H9 (cell line): ENCODE measurements around the gene HUNK. TPM values are rescaled to one million over a fixed set of nuclear protein-coding genes. Genes with fewer than 3 reads are reported as not detected.

Experiments used
- DNase-seq: peaks from one replicate; pipeline ENCODE4 v3.0.0-alpha.2; 2017
- H2AFZ ChIP-seq: one replicate; pipeline ENCODE4 v1.6.1; 2013; ENCODE audit warnings: mild to moderate bottlenecking, low read length, control low read depth, moderate library complexity
- H2AK5ac ChIP-seq: 2 replicates; pipeline ENCODE4 v1.6.1; 2013; ENCODE audit warnings: low read length, control low read depth, mixed read lengths; ENCODE audit not compliant: insufficient read length
- H2BK120ac ChIP-seq: one replicate; pipeline ENCODE4 v1.6.1; 2013; ENCODE audit warnings: low read depth, mild to moderate bottlenecking, low read length, control low read depth, inconsistent platforms; ENCODE audit not compliant: poor library complexity, severe bottlenecking
- H2BK12ac ChIP-seq: 2 replicates; pipeline ENCODE4 v1.6.1; 2013; ENCODE audit warnings: low read length, control low read depth, mixed read lengths, low read depth; ENCODE audit not compliant: insufficient read length
- H2BK15ac ChIP-seq: 2 replicates; pipeline ENCODE4 v1.6.1; 2013; ENCODE audit warnings: low read depth, low read length, control low read depth
- H2BK20ac ChIP-seq: one replicate; pipeline ENCODE4 v1.6.1; 2013; ENCODE audit warnings: low read depth, mild to moderate bottlenecking, low read length, control low read depth, inconsistent platforms; ENCODE audit not compliant: poor library complexity, severe bottlenecking
- H2BK5ac ChIP-seq: 2 replicates; pipeline ENCODE4 v1.6.1; 2013; ENCODE audit warnings: low read length, control low read depth, mixed read lengths; ENCODE audit not compliant: insufficient read length
- H3K14ac ChIP-seq: 2 replicates; pipeline ENCODE4 v1.6.1; 2013; ENCODE audit warnings: low read length, control low read depth; ENCODE audit not compliant: insufficient read depth
- H3K18ac ChIP-seq: 2 replicates; pipeline ENCODE4 v1.6.1; 2013; ENCODE audit warnings: low read depth, mild to moderate bottlenecking, mixed read lengths, low read length, control low read depth; ENCODE audit not compliant: insufficient read length
- H3K23ac ChIP-seq: 2 replicates; pipeline ENCODE4 v1.6.1; 2013; ENCODE audit warnings: low read length, control low read depth, mixed read lengths, low read depth; ENCODE audit not compliant: insufficient read length
- H3K23me2 ChIP-seq: 2 replicates; pipeline ENCODE4 v1.6.1; 2013; ENCODE audit warnings: low read depth, mild to moderate bottlenecking, mixed read lengths, low read length, control low read depth; ENCODE audit not compliant: insufficient read length, poor library complexity, severe bottlenecking
- H3K27ac ChIP-seq: 2 replicates; pipeline ENCODE4 v1.5.1; 2013; ENCODE audit warnings: low read length, control low read depth, mixed read lengths, low read depth; ENCODE audit not compliant: insufficient read length
- H3K27me3 ChIP-seq: 2 replicates; pipeline ENCODE4 v1.6.1; 2013; ENCODE audit warnings: low read length, control low read depth, inconsistent platforms; ENCODE audit not compliant: insufficient read depth
- H3K4ac ChIP-seq: 2 replicates; pipeline ENCODE4 v1.6.1; 2013; ENCODE audit warnings: low read depth, mild to moderate bottlenecking, control low read depth, inconsistent platforms, low read length, moderate library complexity
- H3K4me1 ChIP-seq: 2 replicates; pipeline ENCODE4 v1.6.1; 2013; ENCODE audit warnings: low read length, control low read depth, inconsistent platforms; ENCODE audit not compliant: insufficient read depth
- H3K4me2 ChIP-seq: 2 replicates; pipeline ENCODE4 v1.6.1; 2013; ENCODE audit warnings: low read length, control low read depth, mixed read lengths; ENCODE audit not compliant: insufficient read length, insufficient read depth
- H3K56ac ChIP-seq: 2 replicates; pipeline ENCODE4 v1.6.1; 2013; ENCODE audit warnings: low read depth, mild to moderate bottlenecking, mixed read lengths, low read length, control low read depth; ENCODE audit not compliant: insufficient read length
- H3K79me1 ChIP-seq: 2 replicates; pipeline ENCODE4 v1.6.1; 2013; ENCODE audit warnings: low read depth, mild to moderate bottlenecking, moderate library complexity, low read length, control low read depth, inconsistent platforms; ENCODE audit not compliant: insufficient read depth, poor library complexity, severe bottlenecking
- H3K79me2 ChIP-seq: 2 replicates; pipeline ENCODE4 v1.6.1; 2013; ENCODE audit warnings: low read length, control low read depth, inconsistent platforms; ENCODE audit not compliant: insufficient read depth
- H3K9ac ChIP-seq: 2 replicates; pipeline ENCODE4 v1.6.1; 2013; ENCODE audit warnings: low read length, control low read depth, mixed read lengths; ENCODE audit not compliant: insufficient read length; ENCODE audit errors: extremely low read depth
- H3K9me3 ChIP-seq: one replicate; pipeline ENCODE4 v1.6.1; 2013; ENCODE audit warnings: low read depth, low read length, inconsistent platforms; ENCODE audit not compliant: control insufficient read depth
- H3T11ph ChIP-seq: one replicate; pipeline ENCODE4 v1.6.1; 2013; ENCODE audit warnings: mild to moderate bottlenecking, low read length, control low read depth, inconsistent platforms
- H4K20me1 ChIP-seq: one replicate; pipeline ENCODE4 v1.6.1; 2013; ENCODE audit not compliant: control insufficient read depth, insufficient read length, insufficient read depth
- H4K5ac ChIP-seq: 2 replicates; pipeline ENCODE4 v1.6.1; 2013; ENCODE audit warnings: low read depth, mild to moderate bottlenecking, mixed read lengths, low read length, control low read depth; ENCODE audit not compliant: insufficient read length
- H4K8ac ChIP-seq: replicated peaks from 2 replicates; pipeline ENCODE4 v1.6.1; 2013; ENCODE audit warnings: low read length, control low read depth, mixed read lengths, low read depth; ENCODE audit not compliant: insufficient read length
- H4K91ac ChIP-seq: 2 replicates; pipeline ENCODE4 v1.6.1; 2013; ENCODE audit warnings: low read depth, mild to moderate bottlenecking, moderate library complexity, mixed read lengths, low read length, control low read depth; ENCODE audit not compliant: insufficient read length
- H3K27ac Mint-ChIP-seq, 3 experiments: 2 replicates in 2 of 3; 3 replicates in 1 of 3; pipeline ENCODE4 v1.8.0; 2020 to 2021; ENCODE audit warnings: mixed read lengths in 3 of 3, mild to moderate bottlenecking in 1 of 3, moderate library complexity in 1 of 3
- H3K27me3 Mint-ChIP-seq: 2 replicates; pipeline ENCODE4 v1.8.0; 2021; ENCODE audit warnings: low read depth, mild to moderate bottlenecking, moderate library complexity, mixed read lengths
- H3K36me3 Mint-ChIP-seq, 3 experiments: 2 replicates in 2 of 3; 3 replicates in 1 of 3; pipeline ENCODE4 v1.8.0; 2020 to 2021; ENCODE audit warnings: low read depth in 3 of 3, mixed read lengths in 3 of 3; ENCODE audit not compliant: insufficient read depth in 1 of 3
- H3K4me1 Mint-ChIP-seq, 2 experiments: 2 replicates each; pipeline ENCODE4 v1.8.0; 2020; ENCODE audit warnings: mixed read lengths in 2 of 2
- H3K4me3 Mint-ChIP-seq, 2 experiments: 2 replicates in 1 of 2; 3 replicates in 1 of 2; pipeline ENCODE4 v1.8.0; 2020 to 2021; ENCODE audit warnings: mild to moderate bottlenecking in 2 of 2, mixed read lengths in 2 of 2, moderate library complexity in 1 of 2
- H3K9me3 Mint-ChIP-seq, 2 experiments: 2 replicates in 1 of 2; 3 replicates in 1 of 2; pipeline ENCODE4 v1.8.0; 2020; ENCODE audit warnings: mild to moderate bottlenecking in 2 of 2, mixed read lengths in 2 of 2, moderate library complexity in 1 of 2
- CTCF ChIP-seq: fragments of 200-600 bp; sonication (generic); conservative IDR thresholded peaks from 3 replicates; pipeline ENCODE4 v1.8.0; 2021; ENCODE audit warnings: antibody characterized with exemption, mild to moderate bottlenecking
- WGBS: extraction: QIAGEN DNeasy Blood & Tissue Kit; methylation state at CpG from one replicate; pipeline ENCODE4 v1.1.7; 2013; ENCODE audit warnings: missing lambda C conversion rate, low lambda C conversion rate, mixed read lengths; ENCODE audit not compliant: insufficient read length; ENCODE audit errors: extremely low coverage; 5-methylcytosine and 5-hydroxymethylcytosine counted together
- total RNA-seq: library from RNA; stranded (reverse); gene quantifications from 2 replicates; pipeline ENCODE4 v1.2.1, GENCODE V29; 2021

HUNK gene
- total RNA-seq, 1 experiment from 2014 or later, result 5.8 TPM

GRCh38 chr21:31879911-31880310 is 7.1 kb downstream of the HUNK start:
- Mint-ChIP-seq H3K9me3 (peaks cover 0 to 5% of the 10 kb centered on the region in 2 experiments; a peak in 3 of 5 replicates), H3K27me3 (peaks cover 12% of the 10 kb centered on the region), H3K36me3 (peaks cover 0 to 17% (median 0%) of the 10 kb centered on the region in 3 experiments; a peak in 4 of 7 replicates), H3K4me1 (peaks cover 26 to 44% of the 10 kb centered on the region in 2 experiments), H3K4me3 (no peak overlapping the region), H3K27ac (no peak overlapping the region)
- Histone ChIP-seq H4K5ac (no peak overlapping the region), H3K27me3 (no peaks in the 10 kb centered on the region), H3K14ac (no peak overlapping the region), H4K91ac (no peak overlapping the region), H3K27ac (no peak overlapping the region), H3K9me3 (no peaks in the 10 kb centered on the region), H2AFZ (no peak overlapping the region), H3K23ac (no peak overlapping the region), H3K23me2 (no peaks in the 10 kb centered on the region), H3T11ph (no peak overlapping the region), H2AK5ac (no peak overlapping the region), H3K4me2 (no peak overlapping the region), H3K4me1 (no peaks in the 10 kb centered on the region; the same call in 1 of the 2 replicates), H3K79me2 (no peaks in the 10 kb centered on the region), H2BK120ac (no peak overlapping the region), H4K8ac (no peak overlapping the region), H2BK20ac (no peak overlapping the region), H2BK15ac (no peak overlapping the region), H3K18ac (no peak overlapping the region), H2BK5ac (no peak overlapping the region), H3K4ac (no peak overlapping the region), H2BK12ac (no peak overlapping the region), H4K20me1 (no peaks in the 10 kb centered on the region), H3K79me1 (peaks cover 2% of the 10 kb centered on the region), H3K56ac (no peak overlapping the region), H3K9ac (no peak overlapping the region)
- no CpG with 5 or more reads among the region's 7 CpGs for WGBS
- no peak for TF ChIP-seq CTCF
- no peak for DNase-seq
